Measurements from ENCODE around the gene EHBP1L1. TPM values are rescaled to one million over a fixed set of nuclear protein-coding genes. Genes with fewer than 3 reads are reported as not detected.
A peak's percentile ranks its signal among the peaks of the same experiment; 100 is the strongest.

EHBP1L1 gene
- total RNA-seq, 1 donor from 2014 or later, result 4.7 TPM

GRCh38 chr11:65639623-65640482 is 64.0 kb downstream of the EHBP1L1 start:
- Histone ChIP-seq H3K9ac (no peak overlapping the region), H3K79me2 (ENCODE audit: low read depth) (no peaks in the 10 kb centered on the region), H3K4me3 (no peak overlapping the region), H3K4me2 (no peak overlapping the region), H3F3A (ENCODE audit: low read depth) (peaks cover 27% of the 10 kb centered on the region), H3K4me1 (peaks cover 16% of the 10 kb centered on the region), H3K9me3 (ENCODE audit: low read depth) (no peaks in the 10 kb centered on the region), H2AFZ (replicated peaks) (no peak overlapping the region), H3K36me3 (no peaks in the 10 kb centered on the region), H3K27me3 (peaks cover 8% of the 10 kb centered on the region), H4K20me1 (ENCODE audit: low read depth) (peaks cover 11% of the 10 kb centered on the region), H3K27ac (no peak overlapping the region)
- no peak for DNase-seq (ENCODE audit: low spot score)
- H3K4me1 Mint-ChIP-seq, result peaks cover 28% of the 10 kb centered on the region
- peaks cover 3% of the 10 kb centered on the region for H3K36me3 Mint-ChIP-seq
- no peaks in the 10 kb centered on the region for H3K9me3 Mint-ChIP-seq
- TF ChIP-seq EZH2 (IDR thresholded peaks at IDR 0.05), result no peak
- no peak for TF ChIP-seq EZH2phosphoT487 (IDR thresholded peaks at IDR 0.05)
- TF ChIP-seq CTCF (IDR thresholded peaks at IDR 0.05), result no peak
- H3K27ac Mint-ChIP-seq, result no peak overlapping the region
- peak overlapping the region; percentile 33 for H3K4me3 Mint-ChIP-seq
- peaks cover 7% of the 10 kb centered on the region for H3K27me3 Mint-ChIP-seq (ENCODE audit: insufficient read depth, low read depth)

DNA sequence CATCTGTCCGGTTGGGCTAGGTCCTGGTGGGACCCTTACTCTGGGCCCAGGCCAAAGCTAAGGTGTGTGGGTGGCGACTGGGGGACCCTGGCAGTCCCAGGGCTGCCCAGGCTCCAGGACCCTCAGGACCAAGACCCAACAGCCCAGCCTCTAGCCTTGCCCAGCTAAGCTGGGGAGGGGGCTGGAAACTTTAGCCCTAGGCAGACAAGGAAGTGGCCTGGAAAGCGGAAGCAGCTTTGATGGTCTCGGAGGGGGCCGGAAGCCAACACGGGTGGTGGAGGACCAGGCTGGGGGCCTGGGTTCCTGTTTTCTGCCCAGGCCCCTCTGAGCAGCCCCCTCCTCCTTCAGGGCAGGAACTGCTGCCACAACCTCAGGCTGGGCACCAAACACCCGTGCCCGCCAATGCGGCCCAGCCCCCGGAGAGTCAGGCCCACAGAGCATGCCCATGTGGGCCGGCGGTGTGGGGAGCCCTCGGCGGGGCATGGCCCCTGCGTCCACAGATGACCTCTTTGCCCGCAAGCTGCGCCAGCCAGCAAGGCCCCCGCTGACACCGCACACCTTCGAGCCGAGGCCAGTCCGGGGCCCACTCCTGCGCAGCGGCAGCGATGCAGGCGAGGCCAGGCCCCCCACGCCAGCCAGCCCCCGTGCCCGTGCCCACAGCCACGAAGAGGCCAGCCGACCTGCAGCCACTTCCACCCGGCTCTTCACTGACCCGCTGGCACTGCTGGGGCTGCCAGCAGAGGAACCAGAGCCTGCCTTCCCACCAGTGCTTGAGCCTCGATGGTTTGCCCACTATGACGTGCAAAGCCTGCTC is 64.8 kb downstream of the EHBP1L1 start:
- no peaks in the 10 kb centered on the region for H3K36me3 ChIP-seq
- H3K27me3 Mint-ChIP-seq (ENCODE audit: insufficient read depth, low read depth), result peaks cover 7% of the 10 kb centered on the region
- no peak overlapping the region for H3K9ac ChIP-seq
- peaks cover 11% of the 10 kb centered on the region for H4K20me1 ChIP-seq (ENCODE audit: low read depth)
- peaks cover 30% of the 10 kb centered on the region for H3K4me1 Mint-ChIP-seq
- H3K4me2 ChIP-seq, result no peak overlapping the region
- DNase-seq (ENCODE audit: low spot score), result no peak
- peaks cover 27% of the 10 kb centered on the region for H3F3A ChIP-seq (ENCODE audit: low read depth)
- H3K27me3 ChIP-seq, result peaks cover 8% of the 10 kb centered on the region
- H3K79me2 ChIP-seq (ENCODE audit: low read depth), result no peaks in the 10 kb centered on the region
- no peak for TF ChIP-seq CTCF (IDR thresholded peaks at IDR 0.05)
- TF ChIP-seq EZH2 (IDR thresholded peaks at IDR 0.05), result no peak
- no peak for TF ChIP-seq EZH2phosphoT487 (IDR thresholded peaks at IDR 0.05)
- H3K9me3 Mint-ChIP-seq, result no peaks in the 10 kb centered on the region
- no peaks in the 10 kb centered on the region for H3K36me3 Mint-ChIP-seq
- H3K9me3 ChIP-seq (ENCODE audit: low read depth), result no peaks in the 10 kb centered on the region
- no peak overlapping the region for H3K4me3 Mint-ChIP-seq
- H3K27ac ChIP-seq, result no peak overlapping the region
- H3K4me1 ChIP-seq, result peaks cover 16% of the 10 kb centered on the region
- H3K27ac Mint-ChIP-seq, result no peak overlapping the region
- H2AFZ ChIP-seq (replicated peaks), result no peak overlapping the region
- H3K4me3 ChIP-seq, result no peak overlapping the region

GRCh38 chr11:65641297-65642013 is 65.6 kb downstream of the EHBP1L1 start:
- Histone ChIP-seq H3K9me3 (ENCODE audit: low read depth) (no peaks in the 10 kb centered on the region), H3K4me3 (no peak overlapping the region), H3K9ac (no peak overlapping the region), H4K20me1 (ENCODE audit: low read depth) (peaks cover 11% of the 10 kb centered on the region), H3F3A (ENCODE audit: low read depth) (peaks cover 25% of the 10 kb centered on the region), H3K27me3 (peaks cover 12% of the 10 kb centered on the region), H3K79me2 (ENCODE audit: low read depth) (no peaks in the 10 kb centered on the region), H3K36me3 (no peaks in the 10 kb centered on the region), H3K4me2 (peak overlapping the region; percentile 69), H3K27ac (no peak overlapping the region), H2AFZ (replicated peaks) (no peak overlapping the region), H3K4me1 (peaks cover 16% of the 10 kb centered on the region)
- peaks cover 7% of the 10 kb centered on the region for H3K27me3 Mint-ChIP-seq (ENCODE audit: insufficient read depth, low read depth)
- H3K4me1 Mint-ChIP-seq, result peaks cover 31% of the 10 kb centered on the region
- H3K4me3 Mint-ChIP-seq, result peak overlapping the region; percentile 21
- TF ChIP-seq EZH2phosphoT487 (IDR thresholded peaks at IDR 0.05) (no peak), CTCF (IDR thresholded peaks at IDR 0.05) (no peak), EZH2 (IDR thresholded peaks at IDR 0.05) (no peak)
- H3K9me3 Mint-ChIP-seq, result no peaks in the 10 kb centered on the region
- peak overlapping the region; percentile 21 for H3K27ac Mint-ChIP-seq
- H3K36me3 Mint-ChIP-seq, result no peaks in the 10 kb centered on the region
- DNase-seq (ENCODE audit: low spot score), result no peak

Small RNA genes within 50 kb of the gene (microRNA-seq; reads per million reads assigned to microRNA genes)
- not detected for gene MIR4690

Small RNA genes within 50 kb of the gene (small RNA-seq; reads per million reads assigned to genes)
- gene AP001362.1 (not detected), gene MIR4690 (not detected)

Other genes starting within 250 kb of the EHBP1L1 start
- gene DPF2, start 242.2 kb upstream of the EHBP1L1 start, total RNA-seq (ENCODE audit: low replicate concordance), result 63.3 and 72.1 TPM in 2 replicates
- gene TIGD3, start 221.3 kb upstream of the EHBP1L1 start, total RNA-seq (ENCODE audit: low replicate concordance), result 2.5 and 4.3 TPM in 2 replicates
- gene SLC25A45, start 193.4 kb upstream of the EHBP1L1 start, total RNA-seq (ENCODE audit: low replicate concordance), result 0.47 and 1.2 TPM in 2 replicates
- gene FRMD8, start 189.4 kb upstream of the EHBP1L1 start, total RNA-seq (ENCODE audit: low replicate concordance), result 5.8 and 28.3 TPM in 2 replicates
- gene NEAT1, start 153.3 kb upstream of the EHBP1L1 start, total RNA-seq (ENCODE audit: low replicate concordance), result 2.8 and 4.0 TPM in 2 replicates
- 5,397 and 9,030 TPM in 2 replicates for gene MALAT1, start 77.0 kb upstream of the EHBP1L1 start, total RNA-seq (ENCODE audit: low replicate concordance)
- gene SCYL1, start 51.0 kb upstream of the EHBP1L1 start, total RNA-seq (ENCODE audit: low replicate concordance), result 16.9 and 45.2 TPM in 2 replicates
- gene LTBP3, start 17.7 kb upstream of the EHBP1L1 start, total RNA-seq (ENCODE audit: low replicate concordance), result 1.2 and 6.1 TPM in 2 replicates
- gene ZNRD2, start 5.6 kb upstream of the EHBP1L1 start, total RNA-seq (ENCODE audit: low replicate concordance), result 15.5 and 34.0 TPM in 2 replicates
- gene FAM89B, start 3.5 kb upstream of the EHBP1L1 start, total RNA-seq (ENCODE audit: low replicate concordance), result 11.7 and 27.8 TPM in 2 replicates
- 0.34 TPM in 1 of 2 replicates, not detected in the other for gene KCNK7, start 19.7 kb downstream of the EHBP1L1 start, total RNA-seq (ENCODE audit: low replicate concordance)
- gene MAP3K11, start 38.2 kb downstream of the EHBP1L1 start, total RNA-seq (ENCODE audit: low replicate concordance), result 9.9 and 42.0 TPM in 2 replicates
- gene PCNX3, start 39.7 kb downstream of the EHBP1L1 start, total RNA-seq (ENCODE audit: low replicate concordance), result 6.6 and 19.3 TPM in 2 replicates
- gene SIPA1, start 62.0 kb downstream of the EHBP1L1 start, total RNA-seq (ENCODE audit: low replicate concordance), result 4.7 and 16.4 TPM in 2 replicates
- 11.0 and 14.7 TPM in 2 replicates for gene RELA, start 86.9 kb downstream of the EHBP1L1 start, total RNA-seq (ENCODE audit: low replicate concordance)
- 21.0 and 41.7 TPM in 2 replicates for gene KAT5, start 136.2 kb downstream of the EHBP1L1 start, total RNA-seq (ENCODE audit: low replicate concordance)
- 23.4 and 53.3 TPM in 2 replicates for gene RNASEH2C, start 144.7 kb downstream of the EHBP1L1 start, total RNA-seq (ENCODE audit: low replicate concordance)
- 3.6 and 13.8 TPM in 2 replicates for gene AP5B1, start 204.9 kb downstream of the EHBP1L1 start, total RNA-seq (ENCODE audit: low replicate concordance)
- 0.12 TPM in 1 of 2 replicates, not detected in the other for gene OVOL1, start 211.0 kb downstream of the EHBP1L1 start, total RNA-seq (ENCODE audit: low replicate concordance)

Data from neural progenitor cell (in vitro differentiated cells).